CD4-positive, alpha-beta T cell treated with Interleukin-6 at 100 ng/mL for 8 hours (primary cell): ENCODE measurements around the gene ESYT3.
"Not testable (repeated sequence)": the region's sequence is repeated elsewhere in the genome, so short reads cannot be mapped to it uniquely, and the experiment has no call there.

Source experiments
- DNase-seq: peaks from one replicate; pipeline ENCODE4 v3.0.0-alpha.2; 2020; ENCODE audit warnings: mixed read lengths, low spot score

ESYT3 gene

GRCh38 chr3:138412821-138413551, 21.4 kb upstream of the ESYT3 start:
- DNase-seq: no peak

- DNase-seq: not testable (repeated sequence)
Measured at GRCh38 chr3:138416236-138416635, 18.2 kb upstream of the ESYT3 start.

GRCh38 chr3:138417559-138417982, 16.8 kb upstream of the ESYT3 start:
- peak; percentile 41 for DNase-seq

DNA sequence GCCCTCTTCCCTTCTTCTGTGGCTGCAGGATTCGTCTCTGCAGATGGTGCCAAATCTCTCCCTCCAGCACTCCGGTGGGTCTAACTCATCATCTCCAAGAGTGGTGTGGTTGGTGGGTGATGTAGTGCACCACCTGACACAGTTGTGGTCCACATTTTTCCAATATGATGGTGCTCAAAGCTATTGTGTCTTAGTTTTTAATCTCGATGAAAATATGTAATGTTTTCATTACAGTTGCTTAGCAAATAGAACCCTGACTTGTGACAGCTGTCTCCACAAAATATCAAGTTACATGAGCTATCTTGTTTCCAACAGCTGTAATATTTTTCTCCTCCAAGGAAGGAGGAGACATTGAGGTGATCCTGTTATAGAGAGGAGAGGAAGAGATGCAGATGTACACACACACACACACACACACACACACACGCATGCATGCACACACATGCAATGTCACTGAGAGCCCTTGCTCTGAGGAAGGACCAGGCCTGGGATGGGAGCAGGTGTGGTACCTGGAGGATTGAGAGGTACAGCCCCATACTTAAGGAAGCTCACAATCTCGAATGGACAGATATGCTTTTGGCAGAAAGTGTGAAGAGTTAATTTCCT, 15.7 kb upstream of the ESYT3 start:
- no peak for DNase-seq

DNA sequence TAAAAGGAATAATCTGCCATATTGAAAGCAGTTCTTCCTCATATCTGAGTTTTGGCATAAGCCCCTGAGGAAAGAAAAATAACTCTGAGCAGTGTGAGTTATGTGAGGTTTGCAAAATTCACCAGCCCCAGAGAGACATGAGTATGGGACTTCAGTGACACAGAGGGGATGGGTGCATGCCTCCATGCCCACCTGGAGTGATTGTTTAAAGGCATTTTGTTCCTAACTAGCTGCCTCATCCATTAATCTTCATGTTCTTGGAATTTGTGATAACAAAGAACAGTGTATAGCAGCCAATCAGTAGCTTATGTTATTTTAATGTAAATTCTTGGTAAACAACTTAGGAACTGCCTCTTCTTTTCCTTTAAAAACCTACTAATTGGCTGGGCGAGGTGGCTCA, 11.1 kb upstream of the ESYT3 start:
- no peak for DNase-seq

DNA sequence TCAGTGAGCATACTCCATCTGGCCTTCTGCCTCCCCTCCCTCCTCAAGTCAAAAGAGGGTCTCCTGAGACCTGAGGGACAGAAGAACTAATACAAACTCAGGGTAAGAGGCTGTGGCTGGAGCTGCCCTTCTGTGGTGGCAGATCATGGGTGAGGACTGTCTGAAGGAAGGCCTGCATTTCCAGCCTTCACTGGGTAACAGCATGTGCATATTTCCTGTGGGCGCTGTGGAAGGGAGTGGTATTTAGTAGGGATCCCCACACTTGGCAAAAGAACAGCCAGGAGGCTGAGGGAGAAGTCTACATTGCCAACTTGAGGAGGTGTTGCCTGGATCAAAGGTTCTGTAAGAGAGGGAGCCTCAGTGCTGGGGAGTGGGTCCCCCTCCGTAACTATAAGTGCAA, 10.1 kb upstream of the ESYT3 start:
- no peak for DNase-seq

DNA sequence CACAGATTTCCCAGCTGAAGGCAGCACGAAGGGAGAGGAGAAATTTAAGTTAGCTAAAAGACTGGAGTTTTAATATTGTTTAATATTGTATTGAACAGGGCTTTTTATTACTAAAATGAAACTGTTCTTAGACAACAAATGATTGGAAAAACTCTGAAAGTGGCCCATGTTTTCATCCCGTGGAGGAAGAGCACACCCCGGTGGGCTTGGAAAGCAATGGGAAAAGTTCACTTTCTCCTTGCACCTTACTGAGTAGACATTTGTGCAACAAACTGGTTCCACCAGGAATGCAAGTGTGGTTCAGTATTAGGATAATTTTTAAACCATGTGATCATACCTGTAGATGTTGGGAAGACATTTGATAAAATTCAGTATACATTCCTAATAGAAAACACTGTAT, 8.2 kb upstream of the ESYT3 start:
- no peak for DNase-seq

- DNase-seq: not testable (repeated sequence)
Measured at GRCh38 chr3:138426754-138427153, 7.7 kb upstream of the ESYT3 start.

GRCh38 chr3:138429665-138430064, 4.8 kb upstream of the ESYT3 start:
- no peak for DNase-seq

- DNase-seq: no peak
Measured at GRCh38 chr3:138432576-138433240, 1.7 kb upstream of the ESYT3 start.

- no peak for DNase-seq
Measured at GRCh38 chr3:138433892-138434275, 532 bp upstream of the ESYT3 start.

- no peak for DNase-seq
Measured at GRCh38 chr3:138434875-138435772, 708 bp downstream of the ESYT3 start.

GRCh38 chr3:138435840-138436239, 1.4 kb downstream of the ESYT3 start:
- no peak for DNase-seq

DNA sequence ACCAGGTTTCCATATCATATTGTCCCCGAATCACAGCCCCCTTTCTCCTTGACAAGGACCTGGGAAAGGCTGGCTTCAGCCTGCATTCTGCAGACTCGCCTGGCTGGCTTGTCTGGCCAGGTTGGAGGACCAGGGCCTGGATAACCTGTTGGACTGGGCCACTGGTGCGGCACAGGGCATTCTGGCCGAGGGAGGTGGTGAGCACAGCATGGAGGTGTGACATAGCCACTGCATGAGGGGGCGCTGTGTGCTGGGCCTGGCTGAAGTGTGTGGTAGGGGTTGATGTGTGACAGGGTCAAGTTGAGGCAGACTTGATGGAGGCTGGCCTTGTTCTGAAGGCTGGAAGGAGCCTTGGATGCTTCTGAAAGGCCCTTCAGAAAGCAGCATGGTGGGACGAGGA, 2.9 kb downstream of the ESYT3 start:
- no peak for DNase-seq

- DNase-seq: no peak
Measured at GRCh38 chr3:138438896-138439295, 4.5 kb downstream of the ESYT3 start.

GRCh38 chr3:138439646-138440045, 5.2 kb downstream of the ESYT3 start:
- DNase-seq: no peak

DNA sequence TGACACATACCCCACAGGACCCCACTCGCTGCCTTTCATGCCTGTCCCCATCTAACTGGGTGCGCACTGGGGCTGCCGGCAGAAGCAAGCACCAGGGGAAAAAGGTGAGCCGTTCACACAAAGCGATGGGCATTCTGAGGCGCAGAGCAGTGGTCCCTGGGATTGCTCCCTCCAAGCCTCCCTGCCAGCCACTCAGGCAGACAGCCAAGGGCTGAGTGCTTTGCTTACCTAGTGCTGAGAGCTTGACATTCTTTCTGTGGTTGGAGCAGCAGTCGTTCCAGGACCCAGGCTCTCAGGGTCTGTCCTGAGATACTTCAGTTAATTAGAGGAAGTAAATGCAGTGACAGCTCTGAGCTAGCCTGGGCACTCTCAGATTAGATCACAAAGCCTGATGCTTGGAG, 5.7 kb downstream of the ESYT3 start:
- no peak for DNase-seq

DNA sequence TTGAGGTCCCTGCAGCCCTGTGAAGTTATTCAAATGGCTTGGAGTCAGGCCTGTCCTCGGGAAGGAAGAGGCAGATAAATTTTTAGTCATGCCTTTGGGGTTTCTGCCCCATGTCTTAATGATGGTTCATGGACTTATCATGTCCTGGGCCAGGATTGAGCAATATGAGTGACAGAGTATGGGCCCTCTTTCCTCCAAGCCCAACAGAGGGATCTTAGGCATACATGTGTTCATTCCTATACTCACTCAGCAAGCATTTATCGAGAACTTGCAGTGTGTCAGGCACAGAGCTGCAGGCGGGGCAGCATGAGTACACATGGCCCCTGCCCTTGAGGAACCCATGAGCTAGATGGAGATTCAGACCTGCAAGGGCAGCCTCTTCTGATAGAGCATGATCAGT, 6.2 kb downstream of the ESYT3 start:
- DNase-seq: no peak

DNA sequence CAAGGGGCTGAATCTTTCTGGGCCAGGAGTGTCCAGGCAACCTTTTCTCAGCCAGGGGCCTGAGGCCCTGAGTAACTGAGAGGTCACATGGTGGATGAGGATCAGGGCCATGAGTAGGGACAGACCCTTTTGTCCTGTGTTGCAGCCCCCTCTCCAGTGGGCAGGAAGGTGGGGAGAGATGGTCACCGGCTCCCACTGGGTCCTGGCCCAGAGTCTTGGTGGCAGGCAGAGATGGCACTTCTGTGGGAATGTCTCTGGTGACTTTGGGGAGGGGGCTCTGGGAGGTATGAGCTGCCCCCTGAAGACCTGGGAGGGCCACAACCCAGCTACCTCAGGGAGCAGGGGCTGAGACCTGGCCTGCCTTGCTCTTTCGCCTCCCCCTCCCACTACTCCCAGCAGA, 6.8 kb downstream of the ESYT3 start:
- DNase-seq: no peak

DNA sequence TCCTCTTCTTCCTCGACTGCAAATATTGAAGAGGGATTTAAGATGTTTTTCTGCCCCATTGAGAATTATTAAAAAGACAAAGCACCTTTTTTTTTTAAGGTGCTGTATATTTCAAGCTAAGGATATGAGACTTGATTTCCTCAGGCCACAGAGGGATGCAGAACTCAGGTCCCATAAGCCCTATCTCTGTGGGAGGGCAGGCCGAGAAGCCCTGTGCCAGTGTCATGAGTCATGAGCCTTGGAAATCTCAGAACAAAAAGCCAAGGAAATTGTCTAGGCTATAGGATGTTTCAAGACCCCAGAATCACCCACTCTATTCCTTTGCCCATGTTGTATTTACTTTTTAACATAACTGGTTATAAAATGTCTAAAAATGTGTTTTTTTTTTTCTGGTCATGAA, 7.3 kb downstream of the ESYT3 start:
- DNase-seq: no peak

DNA sequence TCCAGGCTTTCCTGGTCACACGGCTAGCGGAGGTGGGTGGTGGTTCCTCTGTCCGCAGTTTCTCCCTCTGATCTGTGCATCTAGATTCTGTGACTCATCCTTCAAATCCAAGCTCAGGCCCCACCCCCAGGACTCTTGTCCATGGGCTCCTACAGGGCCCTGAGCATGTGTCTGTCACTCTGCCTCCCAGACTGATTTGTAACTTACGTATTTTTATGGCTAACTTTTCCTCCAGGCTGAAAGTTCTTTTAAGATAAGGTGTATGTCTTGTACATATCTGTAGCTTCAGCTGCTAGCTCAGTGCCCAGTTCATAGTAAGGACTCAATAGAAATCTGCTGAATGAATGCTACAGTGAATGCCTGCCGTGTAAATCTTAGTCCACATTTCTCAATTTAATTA, 8.0 kb downstream of the ESYT3 start:
- no peak for DNase-seq

DNA sequence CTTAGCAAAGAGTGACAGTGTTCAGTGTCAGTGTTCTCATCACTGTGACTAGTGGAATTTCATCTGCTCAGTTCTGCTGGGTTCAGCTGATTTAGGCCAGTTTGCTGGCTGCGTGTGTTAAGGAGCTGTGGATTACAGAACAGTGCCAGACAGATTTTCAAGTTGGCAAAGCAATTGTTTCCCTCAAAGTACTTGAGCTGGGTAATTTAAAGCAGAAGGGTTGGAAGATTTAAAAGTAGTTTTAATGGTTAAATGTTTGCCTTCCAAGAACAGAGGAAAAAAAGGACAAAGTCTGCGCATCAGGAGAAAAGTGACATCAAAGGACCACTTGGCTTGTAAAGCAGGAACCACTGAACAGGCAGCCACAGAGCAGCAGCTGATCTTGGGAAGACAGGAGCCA, 8.7 kb downstream of the ESYT3 start:
- DNase-seq: no peak
